HG03575 (cell line): ENCODE data around the gene PTPRD.

Source experiments
- ATAC-seq: cut with Tn5 transposase; IDR thresholded peaks from one replicate; pipeline ENCODE4 v1.9.1; 2021; ENCODE audit not compliant: unreplicated experiment, insufficient number of reproducible peaks, low FRiP score; ENCODE audit errors: extremely low read depth

PTPRD gene

DNA sequence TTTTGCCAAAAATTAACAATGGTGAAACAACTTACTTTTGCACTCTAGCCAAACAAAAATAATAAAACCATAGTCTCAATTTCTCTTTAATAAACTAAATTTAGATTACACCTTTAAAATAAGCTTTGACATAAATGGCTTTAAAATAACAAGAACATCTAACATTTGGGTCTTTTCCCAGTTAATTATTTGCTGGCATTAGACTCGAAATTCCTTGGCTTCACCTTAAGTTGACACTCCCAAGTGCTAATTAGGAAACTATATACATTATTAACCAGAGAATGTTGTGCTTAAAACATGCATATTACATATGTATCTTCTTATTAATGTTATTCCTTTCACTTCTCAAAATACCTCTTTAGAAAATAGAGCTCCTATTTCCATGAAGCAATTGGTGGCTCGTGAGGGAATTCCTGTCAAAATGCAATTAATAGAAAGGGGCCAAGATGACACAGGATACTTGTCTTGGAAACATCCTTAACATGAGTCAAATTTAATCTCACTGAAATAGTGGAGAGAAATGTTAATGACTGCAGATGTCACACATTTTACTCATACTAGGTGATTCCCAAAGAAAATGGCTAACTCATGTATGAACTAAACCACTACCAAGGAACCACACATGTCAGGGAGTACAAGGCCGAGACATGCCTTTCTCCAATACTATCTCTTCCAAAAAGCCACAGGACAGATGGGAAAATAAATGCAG lies 1880.3 kb downstream of the PTPRD start:
- no peak for ATAC-seq

DNA sequence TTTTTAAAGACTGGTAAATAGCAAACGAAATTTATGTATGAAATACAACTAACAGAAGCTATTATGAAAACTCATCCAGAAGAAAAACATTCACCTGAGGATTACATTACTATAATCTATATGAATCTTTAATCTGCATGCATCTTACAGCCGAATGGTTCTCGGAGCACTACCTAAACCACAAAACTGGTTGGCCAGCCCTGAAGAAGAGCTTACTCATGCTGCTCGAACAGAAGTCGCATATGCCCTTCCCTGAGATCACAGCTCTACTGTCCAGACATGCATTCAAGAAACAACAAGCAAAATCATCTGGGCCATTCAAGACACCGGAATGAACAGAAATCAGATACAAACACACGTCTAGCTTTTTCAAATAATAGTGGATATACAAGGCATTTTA lies 1882.2 kb downstream of the PTPRD start:
- no peak for ATAC-seq

DNA sequence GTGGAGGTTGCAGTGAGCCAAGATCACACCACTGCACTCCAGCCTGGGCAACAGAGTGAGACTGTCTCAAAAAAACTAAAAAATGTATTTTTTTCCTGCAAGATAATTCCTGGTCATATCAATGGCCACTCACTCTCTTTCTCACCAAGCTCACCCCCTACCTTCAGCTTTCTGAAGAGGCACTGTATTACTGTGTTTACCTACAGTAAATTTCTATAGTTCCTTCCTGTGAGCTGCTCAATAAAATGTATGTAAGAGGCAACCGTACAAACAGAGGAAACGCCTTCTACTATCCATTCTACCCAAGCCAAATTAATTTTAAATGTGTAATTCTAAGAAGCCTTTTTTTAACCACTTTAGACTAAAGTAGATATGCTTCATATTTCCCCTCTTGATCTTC lies 1883.9 kb downstream of the PTPRD start:
- ATAC-seq, result no peak

DNA sequence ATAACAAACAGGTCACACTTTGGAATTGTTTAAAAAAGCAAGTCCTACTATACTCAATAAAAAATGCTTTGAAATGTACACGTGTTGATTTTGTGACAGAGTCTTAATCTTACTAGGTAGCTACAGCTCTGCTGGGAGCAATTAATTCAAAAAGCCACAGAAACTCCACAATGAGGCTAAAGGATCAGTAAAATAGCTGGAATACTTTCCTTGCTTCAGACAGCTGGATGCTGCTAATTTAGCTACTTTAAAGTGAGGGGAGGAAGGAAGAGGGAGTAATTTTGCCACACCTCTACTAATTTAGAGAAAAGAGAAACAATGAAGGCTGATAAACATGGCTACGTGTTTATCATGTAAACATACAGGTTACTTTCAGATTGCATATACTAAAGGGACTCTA lies 1885.6 kb downstream of the PTPRD start:
- ATAC-seq, result no peak

DNA sequence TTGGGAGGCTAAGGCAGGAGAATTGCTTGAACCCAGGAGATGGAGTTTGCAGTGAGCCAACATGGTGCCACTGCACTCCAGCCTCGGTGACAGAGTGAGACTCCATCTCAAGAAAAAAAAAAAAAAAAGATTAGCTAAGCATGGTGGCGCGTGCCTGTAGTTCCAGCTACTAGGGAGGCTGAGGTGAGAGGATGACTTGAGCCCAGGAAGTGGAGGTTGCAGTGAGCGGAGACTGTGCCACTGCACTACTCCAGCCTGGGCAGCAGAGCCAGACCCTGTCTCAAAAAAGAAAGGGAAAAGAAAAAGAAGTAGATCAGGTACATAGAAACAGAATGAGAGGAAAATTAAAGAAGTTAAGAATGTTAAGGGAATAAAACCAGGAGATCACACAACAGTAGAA lies 1886.1 kb downstream of the PTPRD start:
- ATAC-seq, result no peak

DNA sequence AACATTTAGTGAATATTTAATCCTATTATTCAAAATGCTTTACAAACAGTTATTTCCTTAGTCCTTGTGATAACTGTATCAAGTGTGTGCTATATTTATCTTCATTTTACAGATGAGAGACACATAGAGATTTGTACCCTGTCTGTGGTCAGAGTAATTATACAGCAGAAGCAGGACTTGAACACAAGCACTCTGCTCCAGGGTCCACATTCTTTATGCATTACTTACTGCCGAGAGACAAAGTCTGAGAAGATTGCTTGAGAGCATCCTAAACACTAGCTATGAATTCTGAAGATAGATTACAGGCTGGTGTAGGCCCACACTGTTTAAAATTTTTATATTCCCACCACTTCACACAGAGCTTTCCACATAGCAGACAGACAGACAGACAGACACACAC lies 1887.2 kb downstream of the PTPRD start:
- no peak for ATAC-seq

DNA sequence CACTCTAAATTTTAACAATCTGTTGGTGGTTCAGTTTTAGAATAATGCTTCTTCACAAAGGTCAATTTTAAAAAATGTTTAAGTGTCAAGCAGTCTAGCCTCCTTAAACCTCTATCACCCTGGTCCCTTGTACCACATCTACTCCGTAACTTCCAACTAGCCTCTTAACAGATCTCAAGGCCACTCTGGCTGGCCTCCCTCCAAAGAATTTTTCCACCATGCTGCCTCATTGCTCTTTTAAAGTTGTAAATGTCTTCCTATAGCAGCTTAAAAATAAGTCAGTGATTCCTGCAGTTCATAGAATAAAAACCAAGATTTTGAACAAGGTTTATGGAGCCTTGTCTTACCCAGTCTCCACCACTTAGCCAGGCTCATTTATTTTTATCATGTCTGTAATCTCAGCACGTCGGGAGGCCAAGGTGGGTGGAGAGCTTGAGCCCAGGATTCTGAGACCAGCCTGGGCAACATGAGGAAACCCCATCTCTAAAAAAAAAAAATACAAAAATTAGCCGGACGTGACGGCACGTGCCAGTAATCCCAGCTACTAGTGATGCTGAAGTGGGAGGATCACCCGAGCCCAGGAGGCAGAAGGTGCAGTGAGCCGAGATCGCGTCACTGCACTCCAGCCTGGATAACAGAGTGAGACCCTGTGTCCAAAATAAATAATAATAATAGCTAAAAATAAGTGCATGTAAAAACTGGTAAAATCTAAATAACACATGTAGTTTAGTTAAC lies 1888.4 kb downstream of the PTPRD start:
- ATAC-seq, result no peak

DNA sequence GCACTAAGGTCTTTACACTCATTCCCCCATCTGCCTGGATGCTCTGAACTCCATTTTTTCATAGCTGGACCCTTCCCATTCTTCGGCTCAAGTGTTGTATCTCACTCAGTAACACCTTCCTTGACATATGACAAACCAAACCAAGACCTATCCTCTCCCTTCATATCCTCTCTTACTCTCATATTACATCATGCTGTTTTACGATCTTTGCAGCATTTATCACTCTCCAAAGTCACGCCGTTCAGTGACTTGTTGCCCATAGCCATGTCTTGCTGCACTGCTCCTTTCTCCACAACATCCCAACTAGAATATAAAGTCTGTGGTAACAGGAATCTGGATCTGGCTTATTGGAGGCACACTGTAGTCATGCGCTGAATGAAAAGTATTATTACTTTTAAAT lies 1889.6 kb downstream of the PTPRD start:
- no peak for ATAC-seq

DNA sequence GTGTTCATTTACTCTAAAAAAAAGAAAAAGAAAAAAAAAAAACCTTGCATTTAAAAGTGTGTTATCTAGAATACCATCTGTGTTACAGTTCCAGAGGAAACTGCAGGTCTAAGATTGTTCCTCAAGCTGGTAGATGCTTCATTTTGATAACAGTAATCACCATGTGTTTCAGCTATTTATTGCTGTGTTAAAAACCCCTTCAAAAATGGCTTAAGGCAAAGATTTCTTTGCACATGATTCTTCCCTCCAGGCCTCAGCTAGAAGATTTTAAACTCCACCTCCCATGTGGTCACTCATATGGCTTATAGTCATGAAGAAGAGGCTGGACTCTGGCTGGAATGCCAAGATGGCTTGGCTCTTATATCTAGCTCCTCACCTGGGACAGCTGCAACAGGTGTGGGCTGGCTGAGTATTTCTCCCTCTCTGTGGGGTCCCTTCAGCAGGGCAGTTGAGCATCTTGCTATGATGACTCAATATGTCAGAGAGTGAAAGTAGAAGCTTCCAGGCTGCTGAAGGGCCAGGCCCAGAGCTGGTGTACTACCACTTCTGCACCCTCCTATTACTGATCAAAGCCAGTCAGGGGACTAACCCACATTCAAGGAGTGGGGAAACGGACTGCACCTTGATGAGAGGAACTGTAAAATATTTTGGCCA lies 1892.8 kb downstream of the PTPRD start:
- no peak for ATAC-seq

DNA sequence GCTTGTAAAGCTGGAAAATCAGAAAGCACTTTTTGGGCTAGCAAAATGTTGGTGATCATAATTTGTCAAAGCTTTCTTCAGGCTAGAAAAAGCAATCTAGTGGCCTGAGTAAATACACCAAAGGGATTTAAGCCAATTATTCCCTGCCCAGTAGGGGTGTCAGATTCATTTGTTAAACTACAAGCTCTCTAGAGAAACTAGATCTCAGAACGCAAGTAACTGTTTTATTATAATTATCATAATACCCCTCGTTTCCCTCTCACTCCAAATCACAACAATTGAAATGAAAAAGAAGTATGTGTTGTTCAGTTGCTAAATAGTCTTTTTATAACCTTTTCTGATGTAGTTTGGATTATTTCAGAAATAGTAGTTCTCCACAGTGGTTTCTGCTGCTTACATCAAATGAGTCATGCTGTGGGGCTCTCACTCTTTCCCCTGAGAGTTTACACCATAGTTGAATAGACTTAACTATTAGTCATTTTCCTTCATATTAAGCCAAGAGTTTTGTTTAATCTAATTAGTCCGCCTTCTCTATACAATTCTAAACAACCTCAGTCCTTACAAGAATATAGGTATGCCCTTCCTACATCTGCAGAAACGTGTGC lies 1894.6 kb downstream of the PTPRD start:
- no peak for ATAC-seq

DNA sequence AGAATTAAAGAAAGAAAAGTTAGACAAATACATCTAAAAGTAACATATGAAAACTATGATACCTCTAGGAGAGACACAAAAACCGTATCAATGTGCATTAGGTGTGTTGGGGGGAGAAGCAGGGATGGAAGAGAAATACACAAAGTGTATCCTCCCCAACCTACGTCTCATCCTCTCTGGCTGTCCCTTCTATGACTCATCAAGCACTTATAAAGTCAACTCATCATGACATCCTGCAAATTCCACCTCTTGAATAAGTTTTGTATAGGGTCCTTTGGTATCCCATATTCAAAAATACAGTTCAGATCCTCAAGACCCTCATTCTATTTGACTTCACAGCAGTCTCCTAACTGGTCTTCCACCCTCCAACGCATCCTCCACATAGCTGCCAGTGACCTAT lies 1895.7 kb downstream of the PTPRD start:
- ATAC-seq, result no peak

DNA sequence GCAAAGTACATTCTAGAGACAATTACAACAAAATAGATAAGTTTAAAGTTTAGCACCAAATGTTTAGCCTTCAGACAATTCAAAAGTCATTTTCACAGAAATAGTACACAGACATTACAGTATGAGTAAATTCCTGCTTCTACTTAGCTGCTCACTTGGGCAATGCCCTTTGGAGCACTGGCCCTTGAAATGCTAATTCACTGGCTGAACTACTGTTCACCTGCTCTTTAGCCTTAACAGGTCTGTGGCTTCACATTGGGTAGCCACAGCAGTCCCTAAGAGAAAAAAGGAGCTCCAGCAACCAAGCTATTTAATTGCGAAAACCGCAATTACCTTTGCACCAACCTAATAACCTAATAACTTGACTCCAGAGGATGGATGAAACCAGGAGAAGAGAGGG lies 1897.0 kb downstream of the PTPRD start:
- ATAC-seq, result no peak

DNA sequence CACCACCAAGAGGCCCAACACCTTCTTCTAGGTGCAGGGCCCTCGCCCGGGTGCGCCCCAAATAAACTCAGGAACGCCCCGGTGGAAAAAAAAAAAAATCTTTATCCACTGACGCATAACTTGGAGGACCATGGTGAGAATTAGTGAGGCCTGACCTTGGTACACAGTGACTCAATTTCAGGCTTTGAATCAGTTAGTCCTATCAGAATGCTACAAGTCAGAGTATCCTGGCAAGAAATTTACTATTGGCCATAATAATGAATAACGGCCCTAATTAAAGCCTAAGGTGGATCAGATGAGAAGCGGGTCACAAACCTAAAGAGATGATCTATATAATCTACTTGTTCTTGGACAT lies 1899.0 kb downstream of the PTPRD start:
- no peak for ATAC-seq

DNA sequence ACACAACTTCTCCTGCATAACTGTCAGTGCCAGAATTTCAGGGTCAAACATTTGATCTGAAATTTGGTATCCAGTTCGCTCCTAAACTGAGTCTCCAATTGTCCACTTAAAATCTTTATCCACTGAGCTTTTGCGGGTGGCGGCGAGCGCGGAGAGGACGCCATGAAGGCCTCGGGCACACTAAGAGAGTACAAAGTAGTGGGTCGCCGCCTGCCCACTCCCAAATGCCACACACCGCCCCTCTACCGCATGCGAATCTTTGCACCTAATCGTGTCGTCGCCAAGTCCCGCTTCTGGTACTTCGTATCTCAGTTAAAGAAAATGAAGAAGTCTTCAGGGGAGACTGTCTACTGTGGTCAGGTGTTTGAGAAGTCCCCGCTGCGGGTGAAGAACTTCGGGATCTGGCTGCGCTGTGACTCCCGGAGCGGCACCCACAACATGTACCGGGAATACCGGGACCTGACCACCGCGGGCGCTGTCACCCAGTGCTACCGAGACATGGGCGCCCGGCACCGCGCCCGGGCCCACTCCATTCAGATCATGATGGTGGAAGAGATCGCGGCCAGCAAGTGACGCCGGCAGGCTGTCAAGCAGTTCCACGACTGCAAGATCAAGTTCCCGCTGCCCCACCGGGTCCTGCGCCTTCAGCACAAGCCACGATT lies 1899.5 kb downstream of the PTPRD start:
- no peak for ATAC-seq

DNA sequence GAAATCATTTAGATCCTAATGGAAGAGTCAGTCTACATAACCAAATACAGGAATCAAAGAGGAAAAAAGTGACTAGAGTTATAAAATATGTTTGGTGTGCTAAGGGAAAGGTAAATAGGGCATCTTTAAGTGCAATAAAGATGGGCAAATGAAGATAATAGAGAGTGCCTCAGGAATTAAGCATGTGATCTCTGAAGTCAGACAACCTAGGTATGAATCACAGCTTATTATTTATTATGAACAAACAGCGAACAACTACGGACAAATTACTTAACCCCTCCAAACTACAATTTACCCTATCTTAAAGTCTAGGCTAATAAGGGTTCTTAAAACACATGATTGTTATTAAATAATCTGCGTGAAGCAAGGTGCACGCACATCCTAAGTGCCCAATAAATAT lies 1903.1 kb downstream of the PTPRD start:
- no peak for ATAC-seq

DNA sequence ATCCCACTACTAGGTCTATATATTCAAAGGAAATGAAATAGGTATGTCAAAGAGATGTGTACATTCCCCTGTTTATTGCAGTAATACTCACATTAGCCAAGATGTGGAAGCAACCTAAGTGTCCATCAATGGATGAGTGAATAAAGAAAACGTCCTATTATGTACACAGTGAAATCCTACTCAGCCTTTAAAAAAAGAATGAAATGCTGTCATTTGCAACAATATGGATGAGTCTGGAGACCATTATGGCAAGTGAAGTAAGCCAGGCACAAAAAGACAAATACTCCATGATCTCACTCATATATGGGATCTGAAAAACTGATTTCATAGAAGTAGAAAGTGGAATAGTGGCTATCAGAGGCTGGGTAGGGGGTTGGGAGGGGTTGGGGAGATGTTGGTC lies 1904.1 kb downstream of the PTPRD start:
- no peak for ATAC-seq

DNA sequence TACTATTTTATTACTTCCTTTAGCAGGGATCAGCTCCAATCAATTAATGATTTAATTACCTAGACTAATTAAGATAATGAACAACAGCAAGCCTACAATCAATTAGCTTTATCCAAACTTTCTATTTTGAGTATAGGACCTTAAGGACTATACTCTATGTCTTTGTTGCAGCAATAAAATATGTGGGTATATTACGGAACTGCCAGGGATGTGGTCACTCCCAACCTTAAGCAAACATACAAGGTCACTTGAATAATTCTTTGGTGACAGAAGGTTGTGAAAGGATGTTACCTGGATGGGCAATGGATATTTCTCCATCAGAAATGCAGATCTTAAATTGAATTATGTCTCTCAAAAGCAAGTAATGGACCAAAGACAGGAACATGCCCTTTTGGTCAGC lies 1905.8 kb downstream of the PTPRD start:
- ATAC-seq, result no peak

DNA sequence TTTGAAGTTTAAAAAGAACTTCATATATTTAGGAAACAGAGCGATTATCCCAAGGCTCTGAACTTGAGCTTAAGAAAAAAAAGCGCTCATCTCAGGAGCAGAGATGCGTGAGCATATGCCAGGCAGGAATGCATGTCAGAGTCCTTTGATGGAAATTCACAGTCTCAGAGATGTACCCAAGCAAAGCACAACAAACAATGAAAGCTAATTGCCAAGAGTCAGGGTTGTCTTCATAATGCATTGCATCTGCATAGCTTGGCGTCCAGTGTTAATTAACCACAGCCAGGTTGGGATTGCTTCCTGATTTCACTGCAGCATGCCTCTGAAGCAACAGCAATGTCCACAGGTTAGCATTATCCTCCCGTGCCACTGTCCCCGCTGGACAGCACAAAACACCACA lies 1906.3 kb downstream of the PTPRD start:
- ATAC-seq, result no peak

DNA sequence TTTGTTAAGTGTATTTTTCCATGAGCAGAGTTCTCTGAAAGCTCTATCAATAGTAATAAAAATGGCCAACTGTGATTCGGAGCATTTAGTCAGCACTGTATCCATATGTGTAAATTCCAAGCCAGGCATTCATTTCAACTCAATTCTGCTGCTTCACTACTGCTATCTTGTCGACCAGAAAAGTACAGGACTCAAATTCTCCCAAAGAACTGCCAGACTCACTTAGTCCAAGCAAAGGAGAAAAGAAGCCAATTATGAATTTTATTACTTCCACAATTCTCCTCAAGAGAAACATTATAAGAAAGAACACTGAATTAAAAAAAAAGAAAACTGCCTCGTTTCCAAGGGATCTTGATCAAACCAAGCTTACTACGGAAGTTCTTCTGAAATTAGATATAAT lies 1906.9 kb downstream of the PTPRD start:
- ATAC-seq, result no peak

DNA sequence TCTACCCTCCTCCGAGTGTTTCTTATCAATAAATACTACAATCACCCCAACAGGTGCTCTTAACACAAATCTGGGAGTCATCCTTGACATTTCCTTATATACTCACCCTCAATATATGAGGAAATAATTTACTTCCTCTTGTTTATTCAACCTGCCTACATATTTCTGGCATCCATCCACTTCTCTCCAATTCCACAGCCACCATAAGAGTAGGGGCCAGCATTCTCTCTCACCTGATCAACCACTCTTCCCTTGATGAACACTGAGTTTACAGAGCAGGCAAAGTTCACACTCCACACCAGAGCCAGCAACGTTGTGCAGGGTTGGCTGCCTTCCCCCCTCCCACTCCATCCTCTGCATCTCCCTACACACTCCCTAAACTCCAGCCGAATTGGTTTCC lies 1908.9 kb downstream of the PTPRD start:
- ATAC-seq, result no peak
